ENCODE measurements around the gene TBL3. TPM values are rescaled to one million over a fixed set of nuclear protein-coding genes. Genes with fewer than 3 reads are reported as not detected.
"Not testable (repeated sequence)": the region's sequence is repeated elsewhere in the genome, so short reads cannot be mapped to it uniquely, and the experiment has no call there.

Gene TBL3
- total RNA-seq, 1 donor from 2014 or later, result 44.5 TPM

GRCh38 chr16:1936945-1937479 lies 34.8 kb upstream of the TBL3 start:
- no peak overlapping the region for H3K4me3 ChIP-seq (ENCODE audit: low read depth, low read length)
- H3K36me3 ChIP-seq (ENCODE audit: control insufficient read depth, insufficient read depth, low read length), result peaks cover 14% of the 10 kb centered on the region
- FAIRE-seq (no peak), DNase-seq (ENCODE audit: low read depth) (no peak)
- H3K27me3 ChIP-seq (ENCODE audit: control insufficient read depth, insufficient read depth, low read length), result no peaks in the 10 kb centered on the region
- TF ChIP-seq, protein P1, sequence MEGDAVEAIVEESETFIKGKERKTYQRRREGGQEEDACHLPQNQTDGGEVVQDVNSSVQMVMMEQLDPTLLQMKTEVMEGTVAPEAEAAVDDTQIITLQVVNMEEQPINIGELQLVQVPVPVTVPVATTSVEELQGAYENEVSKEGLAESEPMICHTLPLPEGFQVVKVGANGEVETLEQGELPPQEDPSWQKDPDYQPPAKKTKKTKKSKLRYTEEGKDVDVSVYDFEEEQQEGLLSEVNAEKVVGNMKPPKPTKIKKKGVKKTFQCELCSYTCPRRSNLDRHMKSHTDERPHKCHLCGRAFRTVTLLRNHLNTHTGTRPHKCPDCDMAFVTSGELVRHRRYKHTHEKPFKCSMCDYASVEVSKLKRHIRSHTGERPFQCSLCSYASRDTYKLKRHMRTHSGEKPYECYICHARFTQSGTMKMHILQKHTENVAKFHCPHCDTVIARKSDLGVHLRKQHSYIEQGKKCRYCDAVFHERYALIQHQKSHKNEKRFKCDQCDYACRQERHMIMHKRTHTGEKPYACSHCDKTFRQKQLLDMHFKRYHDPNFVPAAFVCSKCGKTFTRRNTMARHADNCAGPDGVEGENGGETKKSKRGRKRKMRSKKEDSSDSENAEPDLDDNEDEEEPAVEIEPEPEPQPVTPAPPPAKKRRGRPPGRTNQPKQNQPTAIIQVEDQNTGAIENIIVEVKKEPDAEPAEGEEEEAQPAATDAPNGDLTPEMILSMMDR (IDR thresholded peaks at IDR 0.05; ENCODE audit: insufficient read depth, low read length, severe bottlenecking), result no peak

DNA sequence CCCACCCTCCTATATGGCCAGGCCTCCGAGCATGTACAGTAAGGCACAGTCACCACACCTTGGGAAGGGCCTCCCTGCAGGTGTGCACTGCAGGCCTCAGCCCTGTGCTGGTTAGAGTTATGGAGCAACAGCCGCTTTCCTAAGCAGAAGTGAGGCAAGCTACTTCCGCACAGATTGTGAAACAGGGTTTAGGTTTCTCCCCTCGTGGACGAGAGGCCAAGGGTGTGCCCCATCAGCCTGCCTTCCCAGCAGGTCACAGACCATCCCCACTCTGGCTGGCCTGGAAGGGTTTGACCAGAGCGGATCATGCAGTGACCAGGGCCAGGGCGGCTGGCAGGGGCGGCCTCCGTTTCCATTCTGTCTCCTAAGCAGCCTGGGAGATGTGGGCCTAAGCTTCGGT lies 33.5 kb upstream of the TBL3 start:
- DNase-seq (ENCODE audit: low read depth), result no peak
- FAIRE-seq, result no peak

GRCh38 chr16:1938910-1939309 lies 32.9 kb upstream of the TBL3 start:
- H3K4me3 ChIP-seq (ENCODE audit: low read depth, low read length), result no peak overlapping the region
- FAIRE-seq (no peak), DNase-seq (ENCODE audit: low read depth) (no peak)
- no peaks in the 10 kb centered on the region for H3K27me3 ChIP-seq (ENCODE audit: control insufficient read depth, insufficient read depth, low read length)
- H3K36me3 ChIP-seq (ENCODE audit: control insufficient read depth, insufficient read depth, low read length), result peaks cover 14% of the 10 kb centered on the region
- TF ChIP-seq, protein P1 (IDR thresholded peaks at IDR 0.05; ENCODE audit: insufficient read depth, low read length, severe bottlenecking), result no peak

More for the DNA sequence above, 33.5 kb upstream of the TBL3 start:
- TF ChIP-seq, protein P1 (IDR thresholded peaks at IDR 0.05; ENCODE audit: insufficient read depth, low read length, severe bottlenecking), result no peak
- Histone ChIP-seq H3K36me3 (ENCODE audit: control insufficient read depth, insufficient read depth, low read length) (peaks cover 14% of the 10 kb centered on the region), H3K4me3 (ENCODE audit: low read depth, low read length) (no peak overlapping the region), H3K27me3 (ENCODE audit: control insufficient read depth, insufficient read depth, low read length) (no peaks in the 10 kb centered on the region)

DNA sequence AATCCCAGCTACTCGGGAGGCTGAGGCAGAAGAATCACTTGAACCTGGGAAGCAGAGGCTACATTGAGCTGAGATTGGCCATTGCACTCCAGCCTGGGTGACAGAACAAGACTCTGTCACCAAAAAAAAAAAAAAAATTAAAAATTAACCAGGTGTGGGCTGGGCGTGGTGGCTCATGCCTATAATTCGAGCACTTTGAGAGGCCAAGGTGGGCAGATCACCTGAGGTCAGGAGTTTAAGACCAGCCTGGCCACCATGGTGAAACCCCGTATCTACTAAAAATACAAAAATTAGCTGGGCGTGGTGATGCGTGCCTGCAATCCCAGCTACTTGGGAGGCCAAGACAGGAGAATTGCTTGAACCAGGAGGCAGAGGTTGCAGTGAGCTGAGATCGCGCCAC lies 32.0 kb upstream of the TBL3 start:
- not testable (repeated sequence) for FAIRE-seq; DNase-seq (ENCODE audit: low read depth); H3K4me3 ChIP-seq (ENCODE audit: low read depth, low read length); H3K27me3 ChIP-seq (ENCODE audit: control insufficient read depth, insufficient read depth, low read length)
- peaks cover 14% of the 10 kb centered on the region for H3K36me3 ChIP-seq (ENCODE audit: control insufficient read depth, insufficient read depth, low read length)

DNA sequence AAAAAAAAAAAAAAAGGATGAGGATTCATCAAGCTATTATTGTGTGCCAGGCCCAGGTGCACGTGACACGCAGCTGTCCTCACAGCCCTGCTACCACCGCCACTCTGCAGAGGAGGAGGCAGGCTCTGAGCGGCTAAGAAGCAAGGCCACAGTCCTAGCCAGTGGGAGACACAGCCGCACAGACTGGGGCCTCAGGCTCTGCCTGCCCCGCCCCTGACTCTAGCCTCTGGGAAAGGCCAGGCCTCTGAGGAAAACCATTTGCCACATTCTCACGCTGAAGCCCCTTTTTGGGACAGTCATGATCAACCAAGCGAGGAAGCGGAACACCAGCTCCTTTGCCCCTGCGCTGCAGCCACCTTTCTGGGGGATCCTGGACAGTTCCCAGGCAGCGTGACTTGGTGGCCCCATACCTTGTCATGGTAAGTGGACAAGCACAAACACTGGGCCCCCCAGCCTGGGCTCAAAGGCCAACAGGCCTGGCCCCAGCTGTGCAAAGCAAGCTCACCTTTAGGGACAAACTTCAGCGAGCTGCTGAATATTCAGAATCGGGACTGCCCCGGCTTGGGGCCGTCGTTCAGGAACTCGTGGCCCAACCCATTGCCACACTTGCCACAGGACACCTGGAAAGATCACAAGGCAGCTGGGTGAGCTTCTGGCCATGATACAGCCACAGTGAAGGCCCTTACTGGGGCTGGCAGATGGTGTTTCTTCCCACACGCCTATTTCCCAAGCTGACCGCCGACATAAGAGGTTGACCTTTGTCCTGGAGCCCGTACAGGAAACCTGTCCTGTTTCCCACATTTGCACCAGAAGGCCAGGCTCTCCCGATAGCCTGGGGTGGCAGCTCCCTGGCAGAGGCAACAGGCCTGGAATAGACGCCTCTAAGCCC lies 31.3 kb upstream of the TBL3 start:
- Histone ChIP-seq H3K36me3 (ENCODE audit: control insufficient read depth, insufficient read depth, low read length) (peaks cover 14% of the 10 kb centered on the region), H3K27me3 (ENCODE audit: control insufficient read depth, insufficient read depth, low read length) (no peaks in the 10 kb centered on the region), H3K4me3 (ENCODE audit: low read depth, low read length) (no peak overlapping the region)
- DNase-seq (ENCODE audit: low read depth) (no peak), FAIRE-seq (no peak)
- TF ChIP-seq, protein P1 (IDR thresholded peaks at IDR 0.05; ENCODE audit: insufficient read depth, low read length, severe bottlenecking), result no peak

GRCh38 chr16:1941162-1942046 lies 30.4 kb upstream of the TBL3 start:
- peaks cover 14% of the 10 kb centered on the region for H3K36me3 ChIP-seq (ENCODE audit: control insufficient read depth, insufficient read depth, low read length)
- no peaks in the 10 kb centered on the region for H3K27me3 ChIP-seq (ENCODE audit: control insufficient read depth, insufficient read depth, low read length)
- H3K4me3 ChIP-seq (ENCODE audit: low read depth, low read length), result no peak overlapping the region
- TF ChIP-seq, protein P1 (IDR thresholded peaks at IDR 0.05; ENCODE audit: insufficient read depth, low read length, severe bottlenecking), result no peak
- FAIRE-seq (no peak), DNase-seq (ENCODE audit: low read depth) (no peak)
